NCI-H2196 treated with DMSO at 0.1 percent for 48 hours (cell line): ENCODE measurements around the gene MTCH2.
"Not testable (repeated sequence)": the region's sequence is repeated elsewhere in the genome, so short reads cannot be mapped to it uniquely, and the experiment has no call there.

Experiments
- DNase-seq: peaks from one replicate; lab custom pipeline; 2025; ENCODE audit not compliant: unreplicated experiment; lab: John Stamatoyannopoulos, UW

The MTCH2 gene

GRCh38 chr11:47640506-47640905 is 1.9 kb downstream of the MTCH2 start:
- not testable (repeated sequence) for DNase-seq

GRCh38 chr11:47636331-47636730 is 6.0 kb downstream of the MTCH2 start:
- not testable (repeated sequence) for DNase-seq

GRCh38 chr11:47631473-47631872 is 10.9 kb downstream of the MTCH2 start:
- no peak for DNase-seq

GRCh38 chr11:47628026-47628425 is 14.3 kb downstream of the MTCH2 start:
- no peak for DNase-seq

GRCh38 chr11:47626234-47626633 is 16.1 kb downstream of the MTCH2 start:
- no peak for DNase-seq

- no peak for DNase-seq
Observed at GRCh38 chr11:47620836-47621378, 21.5 kb downstream of the MTCH2 start.

GRCh38 chr11:47617417-47617809 is 24.9 kb downstream of the MTCH2 start:
- no peak for DNase-seq

- DNase-seq: peak; percentile 27
Observed at GRCh38 chr11:47616726-47617416, 25.5 kb downstream of the MTCH2 start.

GRCh38 chr11:47615249-47615648 is 27.1 kb downstream of the MTCH2 start:
- DNase-seq: no peak

- DNase-seq: no peak
Observed at GRCh38 chr11:47611348-47611794, 31.0 kb downstream of the MTCH2 start.

- no peak for DNase-seq
Observed at GRCh38 chr11:47609675-47610074, 32.7 kb downstream of the MTCH2 start.

- DNase-seq: no peak
Observed at GRCh38 chr11:47607380-47607779, 35.0 kb downstream of the MTCH2 start.

- no peak for DNase-seq
Observed at GRCh38 chr11:47606731-47607130, 35.6 kb downstream of the MTCH2 start.

- DNase-seq: no peak
Observed at GRCh38 chr11:47605921-47606320, 36.4 kb downstream of the MTCH2 start.

- DNase-seq: no peak
Observed at GRCh38 chr11:47603295-47603694, 39.1 kb downstream of the MTCH2 start.

- DNase-seq: peak; percentile 38
Observed at GRCh38 chr11:47599902-47600301, 42.5 kb downstream of the MTCH2 start.

- no peak for DNase-seq
Observed at GRCh38 chr11:47595967-47596366, 46.4 kb downstream of the MTCH2 start.

- no peak for DNase-seq
Observed at GRCh38 chr11:47595029-47595428, 47.3 kb downstream of the MTCH2 start.

- no peak for DNase-seq
Observed at GRCh38 chr11:47593934-47594855, 48.2 kb downstream of the MTCH2 start, which contains the start of gene C1QTNF4. TSS of gene C1QTNF4 (minus strand) at chr11:47594411. CDS start at chr11:47590810, 3,601 bp downstream.

GRCh38 chr11:47593492-47593933 is 48.8 kb downstream of the MTCH2 start:
- DNase-seq: no peak

- no peak for DNase-seq
Observed at GRCh38 chr11:47592970-47593369, 49.4 kb downstream of the MTCH2 start.

- no peak for DNase-seq
Observed at GRCh38 chr11:47592251-47592650, 50.1 kb downstream of the MTCH2 start.
